ENCODE data around the gene HDAC6.

The HDAC6 gene

DNA sequence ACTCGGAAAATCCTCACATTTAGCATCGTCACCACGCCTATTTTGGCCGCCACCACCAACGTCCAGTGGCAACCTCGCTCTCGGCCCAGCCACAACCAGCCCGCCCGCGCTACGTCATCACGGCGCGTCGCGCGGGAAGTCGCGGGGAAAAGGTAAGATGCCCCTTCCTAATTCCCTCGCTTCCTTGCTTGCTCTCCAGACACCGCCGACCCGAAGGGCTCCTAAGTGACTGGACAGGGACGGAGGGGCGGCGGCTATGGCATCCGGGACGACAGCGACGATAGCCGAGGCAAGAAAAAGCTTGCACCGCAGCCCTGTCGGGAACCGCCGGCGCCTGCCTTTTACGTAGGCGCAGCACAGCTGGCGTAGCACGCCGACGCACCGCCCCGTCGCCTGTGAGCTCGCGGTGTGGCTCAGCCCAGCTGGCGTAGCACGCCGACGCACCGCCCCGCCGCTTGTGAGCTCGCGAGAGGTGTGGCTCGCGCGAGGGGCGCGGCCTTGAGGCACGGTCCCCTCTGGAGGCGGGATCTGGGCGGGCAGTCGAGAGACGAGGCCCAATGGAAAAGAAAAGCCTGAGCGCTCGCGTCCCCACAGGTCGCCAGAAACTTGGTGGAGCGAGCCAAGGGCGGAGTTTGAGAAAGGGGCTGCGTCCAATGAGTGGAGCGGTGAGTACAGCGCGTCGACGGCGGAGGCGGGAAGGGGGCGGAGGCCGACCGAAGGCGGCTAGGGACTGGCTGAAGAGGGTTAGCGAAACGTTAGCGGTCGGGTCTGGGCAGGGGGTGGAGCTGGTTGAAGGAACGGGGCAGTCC, at the start of gene HDAC6:
Gene HDAC6, plus strand, starts transcription at position 788 of the 809 bp plus-strand sequence. CDS start 626 bp downstream, outside the sequence.
- peak within 1 kb of the TSS; percentile 62 for H3K4me3 ChIP-seq (ENCODE audit: low read depth, low read length)

DNA sequence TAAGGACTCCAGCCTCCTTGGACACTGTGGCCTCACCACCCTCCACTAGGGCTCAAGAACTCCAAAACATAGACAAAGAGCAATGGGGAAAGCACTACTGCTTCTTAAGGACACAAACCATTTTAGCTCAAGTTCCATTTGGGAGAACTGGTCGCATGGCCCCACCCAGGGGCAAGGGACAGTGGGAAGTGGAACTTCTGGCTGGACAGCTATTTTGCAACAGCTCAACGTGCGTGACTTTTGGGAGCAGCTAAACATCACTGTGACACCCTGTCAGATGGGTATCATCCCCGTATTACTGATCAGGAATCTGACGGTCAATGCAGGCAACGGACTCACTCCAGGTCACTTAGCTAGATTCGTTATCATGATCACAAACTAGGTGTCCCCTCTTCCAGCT, 49.4 kb upstream of the HDAC6 start:
- TF ChIP-seq, protein P1, sequence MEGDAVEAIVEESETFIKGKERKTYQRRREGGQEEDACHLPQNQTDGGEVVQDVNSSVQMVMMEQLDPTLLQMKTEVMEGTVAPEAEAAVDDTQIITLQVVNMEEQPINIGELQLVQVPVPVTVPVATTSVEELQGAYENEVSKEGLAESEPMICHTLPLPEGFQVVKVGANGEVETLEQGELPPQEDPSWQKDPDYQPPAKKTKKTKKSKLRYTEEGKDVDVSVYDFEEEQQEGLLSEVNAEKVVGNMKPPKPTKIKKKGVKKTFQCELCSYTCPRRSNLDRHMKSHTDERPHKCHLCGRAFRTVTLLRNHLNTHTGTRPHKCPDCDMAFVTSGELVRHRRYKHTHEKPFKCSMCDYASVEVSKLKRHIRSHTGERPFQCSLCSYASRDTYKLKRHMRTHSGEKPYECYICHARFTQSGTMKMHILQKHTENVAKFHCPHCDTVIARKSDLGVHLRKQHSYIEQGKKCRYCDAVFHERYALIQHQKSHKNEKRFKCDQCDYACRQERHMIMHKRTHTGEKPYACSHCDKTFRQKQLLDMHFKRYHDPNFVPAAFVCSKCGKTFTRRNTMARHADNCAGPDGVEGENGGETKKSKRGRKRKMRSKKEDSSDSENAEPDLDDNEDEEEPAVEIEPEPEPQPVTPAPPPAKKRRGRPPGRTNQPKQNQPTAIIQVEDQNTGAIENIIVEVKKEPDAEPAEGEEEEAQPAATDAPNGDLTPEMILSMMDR (IDR thresholded peaks at IDR 0.05; ENCODE audit: low read depth, low read length) = no peak

More for the DNA sequence above, at the start of gene HDAC6:
- TF ChIP-seq, protein P1 (IDR thresholded peaks at IDR 0.05; ENCODE audit: low read depth, low read length) = no peak

DNA sequence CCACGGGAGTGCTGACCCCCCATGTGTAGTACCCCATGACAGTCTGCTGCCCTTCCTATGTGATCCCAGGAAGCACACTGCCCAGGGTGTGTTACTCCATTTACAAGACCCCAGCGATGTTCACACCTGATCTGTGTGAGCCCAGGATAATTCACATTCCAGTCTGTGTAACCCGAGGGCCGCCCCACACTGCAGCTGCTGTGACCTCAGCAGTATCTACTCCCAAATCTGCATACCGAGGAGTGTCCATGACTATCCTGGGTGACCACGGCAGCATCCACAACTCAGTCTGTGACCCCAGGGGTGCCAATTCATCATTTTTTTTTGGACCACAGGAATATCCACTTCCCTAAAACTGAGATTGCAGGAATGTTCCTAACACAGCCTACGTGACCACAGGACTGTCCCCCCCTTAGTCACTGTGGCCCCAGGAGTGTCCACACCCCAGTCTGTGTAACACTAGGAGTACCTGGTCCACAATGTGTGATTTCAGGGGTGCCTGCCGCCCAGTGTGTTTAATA, 48.1 kb upstream of the HDAC6 start:
- TF ChIP-seq, protein P1 (IDR thresholded peaks at IDR 0.05; ENCODE audit: low read depth, low read length) = no peak

More for the DNA sequence above, 49.4 kb upstream of the HDAC6 start:
- H3K4me3 ChIP-seq (ENCODE audit: low read depth, low read length) = no peak overlapping the region

DNA sequence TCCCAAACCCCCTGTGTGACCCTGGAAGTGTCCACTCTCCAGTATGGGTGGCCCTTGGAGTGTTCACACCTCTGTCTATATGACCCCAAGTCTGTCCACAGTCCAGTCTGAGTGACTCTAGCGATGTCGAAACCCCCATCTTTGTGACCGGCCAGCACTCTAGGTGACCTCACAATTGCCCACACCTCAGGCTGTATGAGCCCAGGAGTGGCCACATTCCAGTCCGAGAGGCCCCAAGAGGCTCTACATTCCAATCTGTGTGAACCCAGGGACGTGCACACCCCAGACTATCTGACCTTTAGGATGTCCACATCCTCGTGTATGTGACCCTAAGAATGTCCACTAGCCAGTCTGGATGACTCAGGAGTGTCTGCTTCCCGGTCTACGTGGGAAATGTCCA, 47.6 kb upstream of the HDAC6 start:
- H3K4me3 ChIP-seq (ENCODE audit: low read depth, low read length) = no peak overlapping the region
- TF ChIP-seq, protein P1 (IDR thresholded peaks at IDR 0.05; ENCODE audit: low read depth, low read length) = no peak

More for the DNA sequence above, 48.1 kb upstream of the HDAC6 start:
- no peak overlapping the region for H3K4me3 ChIP-seq (ENCODE audit: low read depth, low read length)

DNA sequence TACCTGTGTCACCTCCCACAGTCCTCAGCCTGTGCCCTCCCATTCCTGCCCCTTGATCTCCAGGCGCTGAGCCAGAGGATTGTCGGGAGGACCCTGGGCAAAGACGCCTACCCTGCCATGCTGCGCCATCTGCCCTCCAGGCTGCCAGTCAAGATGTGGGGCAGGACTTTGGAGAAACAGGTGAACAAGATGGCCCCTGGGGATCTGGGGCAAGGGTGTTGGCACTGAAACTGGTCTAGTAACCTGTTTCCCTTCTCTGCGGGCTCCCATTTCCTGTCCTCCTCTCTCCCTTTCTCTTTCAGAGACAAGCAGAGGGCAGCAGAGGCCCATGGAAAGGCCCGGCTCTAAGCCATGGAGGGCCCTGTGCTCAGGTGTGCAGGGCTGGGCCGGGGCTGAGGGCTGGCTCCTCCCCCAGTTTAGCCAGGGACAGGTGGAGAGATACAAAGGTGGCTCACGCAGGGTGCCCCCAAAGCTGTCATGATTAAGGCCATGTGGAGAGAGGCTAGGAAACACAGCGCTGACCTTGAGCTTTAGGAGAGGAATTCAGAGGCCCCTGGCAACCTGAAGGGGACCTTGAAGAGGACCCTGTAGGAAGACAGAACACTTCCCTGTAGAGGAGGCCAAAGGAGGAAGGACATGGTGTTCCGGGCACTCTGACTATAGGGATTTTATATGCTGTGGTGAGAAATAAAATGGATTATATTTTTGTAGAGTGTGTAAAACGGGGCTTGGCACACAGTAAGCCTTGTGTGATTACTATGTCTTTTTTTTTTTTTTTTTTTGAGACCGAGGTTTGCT, 40.0 kb upstream of the HDAC6 start, which contains the start of gene GLOD5:
Gene GLOD5, plus strand, starts transcription at position 74 of the 798 bp plus-strand sequence. Its CDS starts 44 bp downstream, at position 118.
- H3K4me3 ChIP-seq (ENCODE audit: low read depth, low read length) = no peak within 1 kb of the TSS
- TF ChIP-seq, protein P1 (IDR thresholded peaks at IDR 0.05; ENCODE audit: low read depth, low read length) = no peak

DNA sequence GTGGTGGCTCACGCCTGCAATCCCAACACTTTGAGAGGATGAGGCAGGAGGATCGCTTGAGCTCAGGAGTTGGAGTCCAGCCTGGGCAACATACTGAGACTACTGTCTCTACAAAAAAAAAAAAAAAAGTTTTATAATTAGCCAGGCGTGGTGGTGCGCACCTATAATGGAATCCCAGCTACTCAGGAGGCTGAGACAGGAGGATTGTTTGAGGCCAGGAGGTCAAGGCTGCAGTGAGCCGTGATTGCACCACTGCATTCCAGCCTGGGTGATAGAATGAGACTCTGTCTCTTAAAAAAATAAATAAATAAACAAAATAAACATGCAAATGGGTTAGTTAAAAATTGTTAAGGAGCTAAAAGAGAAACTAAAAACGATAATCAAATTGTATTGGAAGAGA, 32.6 kb upstream of the HDAC6 start:
- TF ChIP-seq, protein P1 (IDR thresholded peaks at IDR 0.05; ENCODE audit: low read depth, low read length) = no peak
- H3K4me3 ChIP-seq (ENCODE audit: low read depth, low read length) = no peak overlapping the region
